IPS-18a (cell line): ENCODE results near the gene MPV17L2.
"Not testable (repeated sequence)": the region's sequence is repeated elsewhere in the genome, so short reads cannot be mapped to it uniquely, and the experiment has no call there.

Experiments used
- H3K27ac ChIP-seq: one replicate; pipeline ENCODE4 v1.5.1; 2013; ENCODE audit warnings: low read length
- H3K27me3 ChIP-seq: one replicate; pipeline ENCODE4 v1.6.1; 2013; ENCODE audit warnings: mild to moderate bottlenecking, low read length; ENCODE audit not compliant: control insufficient read depth, insufficient read depth
- H3K36me3 ChIP-seq: one replicate; pipeline ENCODE4 v1.6.1; 2013; ENCODE audit warnings: low read depth, low read length; ENCODE audit not compliant: control insufficient read depth
- H3K4me1 ChIP-seq: one replicate; pipeline ENCODE4 v1.6.1; 2013; ENCODE audit warnings: low read depth, low read length; ENCODE audit not compliant: control insufficient read depth
- H3K4me3 ChIP-seq: one replicate; pipeline ENCODE4 v1.5.1; 2013; ENCODE audit warnings: low read length
- H3K9ac ChIP-seq: one replicate; pipeline ENCODE4 v1.6.1; 2013; ENCODE audit warnings: mild to moderate bottlenecking, low read length, moderate library complexity
- H3K9me3 ChIP-seq: one replicate; pipeline ENCODE4 v1.6.1; 2013; ENCODE audit warnings: low read depth, low read length; ENCODE audit not compliant: control insufficient read depth

Gene MPV17L2

DNA sequence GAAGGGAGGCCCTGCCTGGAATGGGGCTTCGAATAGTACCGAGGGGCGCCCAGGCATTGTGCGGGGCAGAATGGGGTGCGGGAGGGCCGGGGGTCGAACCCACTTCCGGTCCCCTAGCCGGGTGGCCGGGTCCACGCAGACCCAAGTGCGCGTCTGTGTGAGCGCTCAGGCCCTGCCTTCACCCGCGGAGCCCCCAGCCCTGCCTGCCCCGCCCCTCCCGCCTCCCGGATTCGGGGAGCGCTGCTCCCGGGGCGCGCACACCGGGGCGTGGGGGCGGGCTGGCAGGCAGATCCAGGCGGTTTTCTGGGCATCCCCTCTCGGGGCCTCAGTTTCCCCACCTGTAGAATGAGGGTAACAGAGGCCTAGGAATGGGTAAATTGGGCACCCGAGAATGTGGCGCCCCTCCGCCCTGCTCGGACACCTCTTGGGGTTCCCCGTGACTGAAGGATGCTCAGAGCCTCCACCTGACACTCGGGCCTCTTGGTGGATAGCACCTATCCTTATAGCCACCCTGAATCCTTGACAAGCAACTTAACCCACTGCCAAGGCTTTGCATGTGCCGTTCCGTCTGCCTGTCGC is 39.4 kb upstream of the MPV17L2 start:
- Histone ChIP-seq H3K9me3 (no peaks in the 10 kb centered on the region), H3K4me1 (no peaks in the 10 kb centered on the region), H3K36me3 (no peaks in the 10 kb centered on the region), H3K27ac (no peak overlapping the region), H3K9ac (peak overlapping the region; percentile 81), H3K27me3 (no peaks in the 10 kb centered on the region), H3K4me3 (peak overlapping the region; percentile 66)

- H3K27ac ChIP-seq: no peak overlapping the region
- no peaks in the 10 kb centered on the region for H3K9me3 ChIP-seq
- H3K4me1 ChIP-seq: no peaks in the 10 kb centered on the region
- no peak overlapping the region for H3K9ac ChIP-seq
- H3K4me3 ChIP-seq: no peak overlapping the region
- H3K36me3 ChIP-seq: no peaks in the 10 kb centered on the region
- no peaks in the 10 kb centered on the region for H3K27me3 ChIP-seq
These were observed 37.6 kb upstream of the MPV17L2 start for GRCh38 chr19:18155095-18156087.

- Histone ChIP-seq H3K4me1 (no peaks in the 10 kb centered on the region), H3K9ac (no peak overlapping the region), H3K9me3 (no peaks in the 10 kb centered on the region), H3K4me3 (no peak overlapping the region), H3K36me3 (no peaks in the 10 kb centered on the region), H3K27me3 (no peaks in the 10 kb centered on the region), H3K27ac (no peak overlapping the region)
These were observed 36.8 kb upstream of the MPV17L2 start for GRCh38 chr19:18156268-18156667.

GRCh38 chr19:18156841-18157464 is 36.1 kb upstream of the MPV17L2 start:
- Histone ChIP-seq H3K27ac (no peak overlapping the region), H3K36me3 (no peaks in the 10 kb centered on the region), H3K9me3 (no peaks in the 10 kb centered on the region), H3K4me3 (no peak overlapping the region), H3K27me3 (no peaks in the 10 kb centered on the region), H3K4me1 (no peaks in the 10 kb centered on the region), H3K9ac (no peak overlapping the region)

GRCh38 chr19:18157465-18158063 is 35.5 kb upstream of the MPV17L2 start:
- Histone ChIP-seq H3K27me3 (no peaks in the 10 kb centered on the region), H3K4me1 (no peaks in the 10 kb centered on the region), H3K36me3 (no peaks in the 10 kb centered on the region), H3K4me3 (no peak overlapping the region), H3K9ac (no peak overlapping the region), H3K27ac (no peak overlapping the region), H3K9me3 (no peaks in the 10 kb centered on the region)

- H3K4me3 ChIP-seq: no peak overlapping the region
- H3K36me3 ChIP-seq: peaks cover 8% of the 10 kb centered on the region
- H3K27me3 ChIP-seq: no peaks in the 10 kb centered on the region
- no peaks in the 10 kb centered on the region for H3K9me3 ChIP-seq
- H3K4me1 ChIP-seq: no peaks in the 10 kb centered on the region
- no peak overlapping the region for H3K27ac ChIP-seq
- H3K9ac ChIP-seq: no peak overlapping the region
These were observed 34.6 kb upstream of the MPV17L2 start for GRCh38 chr19:18158467-18158866.

DNA sequence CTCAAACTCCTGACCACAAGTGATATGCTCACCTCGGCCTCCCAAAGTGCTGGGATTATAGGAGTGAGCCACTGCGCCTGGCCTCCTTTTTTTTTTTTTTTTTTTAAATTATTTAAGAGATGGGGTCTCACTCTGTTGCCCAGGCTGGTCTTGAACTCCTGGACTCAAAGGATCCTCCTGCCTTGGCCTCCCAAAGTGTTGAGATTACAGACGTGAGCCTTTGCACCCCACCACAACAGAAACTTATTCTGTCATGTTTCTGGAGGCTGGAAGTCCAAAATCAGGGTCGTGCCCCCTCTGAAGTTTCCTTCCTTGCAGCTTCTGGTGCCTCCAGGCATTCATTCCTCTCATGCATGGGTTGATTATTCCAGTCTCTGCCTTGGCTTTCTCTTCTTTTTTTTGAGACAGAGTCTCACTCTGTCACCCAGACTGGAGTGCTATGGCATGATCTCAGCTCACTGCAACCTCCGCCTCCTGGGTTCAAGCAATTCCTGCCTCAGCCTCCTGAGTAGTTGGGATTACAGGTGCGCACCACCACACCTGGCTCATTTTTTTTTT is 33.9 kb upstream of the MPV17L2 start:
- not testable (repeated sequence) for H3K9ac ChIP-seq, H3K4me3 ChIP-seq, H3K27ac ChIP-seq, H3K27me3 ChIP-seq, H3K9me3 ChIP-seq, H3K4me1 ChIP-seq
- peaks cover 10% of the 10 kb centered on the region for H3K36me3 ChIP-seq

DNA sequence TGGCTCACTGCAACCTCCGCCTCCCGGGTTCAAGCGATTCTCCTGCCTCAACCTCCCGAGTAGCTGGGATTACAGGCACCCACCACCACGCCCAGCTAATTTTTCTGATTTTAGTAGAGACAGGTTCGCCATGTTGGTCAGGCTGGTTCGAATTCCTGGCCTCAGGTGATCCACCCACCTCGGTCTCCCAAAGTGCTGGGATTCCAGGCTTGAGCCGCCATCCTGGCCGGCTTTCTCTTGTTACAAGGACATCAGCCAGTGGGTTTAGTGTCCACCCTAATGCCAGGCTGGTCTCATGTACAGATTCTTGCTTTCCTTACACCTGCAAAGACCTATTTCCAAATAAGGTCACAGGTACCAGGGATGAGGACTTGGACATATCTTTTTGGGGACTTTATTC is 33.2 kb upstream of the MPV17L2 start:
- no peak overlapping the region for H3K4me3 ChIP-seq
- H3K9ac ChIP-seq: no peak overlapping the region
- no peaks in the 10 kb centered on the region for H3K4me1 ChIP-seq
- H3K36me3 ChIP-seq: peaks cover 10% of the 10 kb centered on the region
- H3K27me3 ChIP-seq: no peaks in the 10 kb centered on the region
- H3K27ac ChIP-seq: no peak overlapping the region
- H3K9me3 ChIP-seq: no peaks in the 10 kb centered on the region

DNA sequence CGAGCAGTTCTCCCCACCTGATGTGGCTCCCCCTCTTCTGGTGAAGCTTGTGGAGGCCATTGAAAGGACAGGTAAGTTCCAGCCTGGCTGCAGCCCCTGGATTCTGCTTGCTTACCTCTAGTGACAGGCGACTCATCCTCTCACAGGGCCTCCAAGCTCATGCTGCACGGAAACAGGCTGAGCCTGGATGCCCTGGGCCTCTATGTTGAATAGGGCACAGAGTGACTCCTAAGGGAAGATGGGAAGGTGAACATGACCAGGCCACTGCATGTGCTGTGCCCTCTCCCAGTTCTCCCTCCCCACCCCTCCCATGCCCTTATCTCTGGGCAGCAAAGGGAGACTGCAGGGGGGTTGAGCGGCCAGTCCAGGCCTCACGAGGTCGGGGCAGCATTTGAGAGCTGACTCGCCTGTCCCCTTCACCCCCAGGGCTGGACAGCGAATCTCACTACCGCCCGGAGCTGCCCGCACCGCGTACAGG is 32.5 kb upstream of the MPV17L2 start:
- H3K9ac ChIP-seq: peak overlapping the region; percentile 15
- no peaks in the 10 kb centered on the region for H3K9me3 ChIP-seq
- H3K36me3 ChIP-seq: peaks cover 11% of the 10 kb centered on the region
- H3K27me3 ChIP-seq: no peaks in the 10 kb centered on the region
- H3K4me3 ChIP-seq: no peak overlapping the region
- no peaks in the 10 kb centered on the region for H3K4me1 ChIP-seq
- H3K27ac ChIP-seq: no peak overlapping the region

GRCh38 chr19:18160971-18161635 is 31.9 kb upstream of the MPV17L2 start:
- Histone ChIP-seq H3K36me3 (peaks cover 17% of the 10 kb centered on the region), H3K9ac (peak overlapping the region; percentile 15), H3K27ac (no peak overlapping the region), H3K9me3 (no peaks in the 10 kb centered on the region), H3K4me3 (no peak overlapping the region), H3K27me3 (no peaks in the 10 kb centered on the region), H3K4me1 (no peaks in the 10 kb centered on the region)

DNA sequence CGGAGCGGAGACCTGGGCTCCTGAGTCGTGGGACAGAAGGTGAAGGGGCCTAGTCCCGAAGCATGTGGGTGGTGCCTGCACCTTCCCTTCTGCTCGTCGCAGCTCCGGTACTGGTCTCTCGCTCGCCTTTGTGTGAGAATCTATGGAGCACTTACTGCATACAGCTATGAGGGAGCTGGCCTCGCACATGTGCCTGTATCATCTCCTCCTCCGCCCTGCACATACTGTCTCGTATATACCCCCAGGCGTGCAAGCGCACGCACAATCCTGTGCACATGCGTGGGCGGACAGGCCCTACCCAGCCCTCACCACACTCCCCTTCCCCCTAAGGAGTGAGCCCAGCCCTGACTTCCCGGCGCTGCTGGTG is 31.4 kb upstream of the MPV17L2 start:
- peaks cover 17% of the 10 kb centered on the region for H3K36me3 ChIP-seq
- H3K4me3 ChIP-seq: no peak overlapping the region
- no peak overlapping the region for H3K9ac ChIP-seq

More for the DNA sequence above, 31.4 kb upstream of the MPV17L2 start:
- no peaks in the 10 kb centered on the region for H3K27me3 ChIP-seq
- H3K4me1 ChIP-seq: no peaks in the 10 kb centered on the region
- no peaks in the 10 kb centered on the region for H3K9me3 ChIP-seq
- no peak overlapping the region for H3K27ac ChIP-seq
